HepG2 (cell line): ENCODE measurements around the gene PTGR1. TPM values are rescaled to one million over a fixed set of nuclear protein-coding genes. Genes with fewer than 3 reads are reported as not detected.
"Not testable (repeated sequence)": the region's sequence is repeated elsewhere in the genome, so short reads cannot be mapped to it uniquely, and the experiment has no call there.

Experiments used
- ATAC-seq: fragments of 200-7000 bp; cut with Tn5 transposase; 3 replicates; pipeline ENCODE4 v1.9.1; 2020; ENCODE audit warnings: mild to moderate bottlenecking, moderate library complexity
- BruUV-seq: library from RNA; stranded (reverse); fragments of 400-500 nt; replicated peaks from 2 replicates; lab custom pipeline; 2021; lab: Mats Ljungman, UMichigan
- CTCF ChIA-PET: fragments of 300-600 bp; formaldehyde crosslinking; extraction: SDS; loops from one replicate; lab custom pipeline; 2021; ENCODE audit warnings: low total read pairs, inconsistent platforms, low intra/inter-chr PET ratio; lab: Yijun Ruan, JAX
- POLR2A ChIA-PET: fragments of 350-600 bp; sonication (Branson Sonifier 250); formaldehyde crosslinking; loops from one replicate; lab custom pipeline; 2020; ENCODE audit warnings: antibody characterized with exemption, inconsistent platforms; lab: Yijun Ruan, JAX
- DNase-seq: peaks from one replicate; pipeline ENCODE4 v3.0.0-alpha.2; 2015; ENCODE audit warnings: low spot score
- FAIRE-seq: peaks from 3 replicates; lab custom pipeline; 2011; peaks lifted over from hg19 to GRCh38; lab: Jason Lieb, UNC
- H2AFZ ChIP-seq: one replicate; pipeline ENCODE4 v1.6.1; 2011; ENCODE audit warnings: low read length, inconsistent platforms
- H3K27ac ChIP-seq: fragments of 300-600 bp; 3 replicates; pipeline ENCODE4 v1.8.0; 2011; ENCODE audit warnings: mixed run types, mild to moderate bottlenecking, mixed read lengths, low read length, inconsistent platforms; ENCODE audit not compliant: insufficient read depth; ENCODE audit errors: extremely low read length
- H3K27me3 ChIP-seq, 2 experiments: fragments of 200-600 bp in 1 of 2; 2 replicates in 1 of 2; 3 replicates in 1 of 2; pipeline versions ENCODE4 v1.6.0 to v1.8.0; 2011; ENCODE audit warnings: low read length in 2 of 2, mild to moderate bottlenecking in 2 of 2, moderate library complexity in 2 of 2, inconsistent platforms in 1 of 2; ENCODE audit not compliant: insufficient read depth in 2 of 2, control insufficient read depth in 1 of 2
- H3K36me3 ChIP-seq, 2 experiments: fragments of 200-600 bp in 1 of 2; replicated peaks in 1 of 2; 2 replicates in 1 of 2; 3 replicates in 1 of 2; pipeline versions ENCODE4 v1.5.1 to v1.8.0; 2011; ENCODE audit warnings: low read length in 2 of 2, inconsistent platforms in 1 of 2; ENCODE audit not compliant: insufficient read depth in 2 of 2, control insufficient read depth in 1 of 2
- H3K4me1 ChIP-seq: 2 replicates; pipeline ENCODE4 v1.5.1; 2012; ENCODE audit warnings: low read length, inconsistent platforms; ENCODE audit not compliant: insufficient read depth
- H3K4me2 ChIP-seq: 2 replicates; pipeline ENCODE4 v1.6.0; 2011; ENCODE audit warnings: low read depth, low read length, inconsistent platforms
- H3K4me3 ChIP-seq, 3 experiments: fragments of 200-600 bp in 1 of 3; sonication (generic), shearing (Covaris generic) in 1 of 3; replicated peaks in 1 of 3; 2 replicates each; pipeline ENCODE4 v1.5.1; 2011 to 2016; ENCODE audit warnings: low read length in 3 of 3, inconsistent platforms in 2 of 3, low read depth in 2 of 3, mild to moderate bottlenecking in 2 of 3, control low read depth in 1 of 3, mixed read lengths in 1 of 3; ENCODE audit not compliant: insufficient read depth in 1 of 3
- H3K79me2 ChIP-seq: one replicate; pipeline ENCODE4 v1.6.1; 2011; ENCODE audit warnings: low read length, inconsistent platforms; ENCODE audit not compliant: insufficient read depth
- H3K9ac ChIP-seq: 2 replicates; pipeline ENCODE4 v1.6.0; 2011; ENCODE audit warnings: mild to moderate bottlenecking, low read depth, low read length, inconsistent platforms; ENCODE audit not compliant: insufficient read depth
- H3K9me3 ChIP-seq: 2 replicates; pipeline ENCODE4 v1.5.1; 2012; ENCODE audit warnings: mild to moderate bottlenecking, low read length
- H4K20me1 ChIP-seq: 2 replicates; pipeline ENCODE4 v1.6.0; 2011; ENCODE audit warnings: inconsistent platforms, mild to moderate bottlenecking, low read length, moderate library complexity; ENCODE audit not compliant: insufficient read depth
- ELF1 ChIP-seq: sonication (generic); formaldehyde crosslinking; IDR thresholded peaks from 2 replicates; pipeline ENCODE4 v1.4.0; 2020; ENCODE audit warnings: missing genetic modification reagents
- RNF219 ChIP-seq: sonication (generic); formaldehyde crosslinking; IDR thresholded peaks from 2 replicates; pipeline ENCODE4 v1.5.0; 2020; ENCODE audit warnings: mild to moderate bottlenecking, missing genetic modification reagents
- SAFB2 ChIP-seq: sonication (generic); formaldehyde crosslinking; IDR thresholded peaks from 2 replicates; pipeline ENCODE4 v1.5.1; 2020; ENCODE audit warnings: missing genetic modification reagents, low read depth, mild to moderate bottlenecking, borderline replicate concordance
- THRA ChIP-seq: sonication (generic); formaldehyde crosslinking; IDR thresholded peaks from 2 replicates; pipeline ENCODE4 v1.4.0; 2020; ENCODE audit warnings: missing genetic modification reagents, borderline replicate concordance
- ZBTB8A ChIP-seq: sonication (generic); formaldehyde crosslinking; IDR thresholded peaks from 2 replicates; pipeline ENCODE4 v1.4.0; 2020; ENCODE audit warnings: mild to moderate bottlenecking, low read depth, missing genetic modification reagents, borderline replicate concordance
- ZKSCAN8 ChIP-seq: IDR thresholded peaks from 2 replicates; pipeline ENCODE4 v1.6.1; 2016; ENCODE audit warnings: borderline replicate concordance, missing genetic modification reagents, missing compliant biosample characterization
- ZMAT3 ChIP-seq: sonication (generic); formaldehyde crosslinking; conservative IDR thresholded peaks from 2 replicates; pipeline ENCODE4 v1.7.0; 2021; ENCODE audit warnings: missing genetic modification reagents
- WGBS: methylation state at CpG from one replicate; pipeline ENCODE4 v1.1.6; 2017; ENCODE audit warnings: low lambda C conversion rate; 5-methylcytosine and 5-hydroxymethylcytosine counted together
- in situ Hi-C: cut with HindIII; loops from 2 replicates; pipeline ENCODE4 v1.10.0; 2017; ENCODE audit warnings: low pct_unique_long_range_greater_than_20kb; ENCODE audit not compliant: extremely low pct_ligation_motif_present
- intact Hi-C: fragments of 100-400 bp; cut with micrococcal nuclease; formaldehyde crosslinking; loops from one replicate; pipeline ENCODE4 v1.10.0; 2022; ENCODE audit not compliant: unreplicated experiment
- polyA plus RNA-seq, 8 experiments: library from polyadenylated mRNA; depleted of rRNA in 3 of 8; stranded (reverse) in 7 of 8; unstranded in 1 of 8; fragments of >200 nt; fragmentation: Illumina TruSeq in 4 of 8; extraction: Trizol in 4 of 8; gene quantifications; 2 replicates each; pipeline versions ENCODE4 v1.2.1 to v1.2.3, GENCODE V29; 2011 to 2016; ENCODE audit warnings: low read depth in 4 of 8, missing spikeins in 1 of 8, mixed read lengths in 1 of 8; ENCODE audit not compliant: insufficient read depth in 1 of 8
- total RNA-seq, 5 experiments: library from RNA; depleted of rRNA; stranded (reverse); fragments of >200 nt; fragmentation: Illumina TruSeq; extraction: Trizol; gene quantifications; 2 replicates each; pipeline ENCODE4 v1.2.3, GENCODE V29; 2016; ENCODE audit warnings: low read depth in 1 of 5

The PTGR1 gene
- total and polyA plus RNA-seq, 2 of the 13 experiments (the other 11 are each of a cell fraction or from before 2014, with no cell fraction given): 6.0 to 15.8 TPM

DNA sequence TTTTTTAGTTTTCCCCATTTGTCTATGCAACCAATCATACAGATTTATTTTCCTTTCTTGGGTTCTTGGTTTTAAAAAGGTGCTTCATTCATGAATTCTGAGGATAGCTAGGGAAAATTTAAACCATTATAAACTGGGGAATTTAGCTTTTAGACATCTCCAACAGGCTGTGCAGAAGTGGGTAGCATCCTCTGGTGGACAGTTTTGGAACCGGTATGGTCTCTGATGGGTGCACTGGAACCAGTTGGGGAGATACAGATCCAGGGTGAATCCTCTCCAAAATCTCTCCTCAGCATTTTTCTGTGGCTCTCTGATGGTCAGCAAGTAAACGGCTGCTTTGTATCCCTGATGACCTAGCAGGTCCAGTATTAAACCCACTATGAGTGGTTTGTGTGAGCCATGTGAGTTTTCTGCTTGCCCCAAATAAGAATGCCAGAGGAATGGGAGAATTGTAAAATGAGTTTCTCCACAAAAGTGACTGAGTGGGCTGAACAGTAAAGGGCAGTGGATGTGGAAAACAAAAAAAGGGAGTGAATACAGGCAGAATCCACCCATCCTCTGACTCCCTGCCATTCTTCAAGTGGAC is 22.5 kb upstream of the PTGR1 start (continued):
- no peak for TF ChIP-seq RNF219 (CRISPR knock-in tag)
- TF ChIP-seq SAFB2: no peak
- TF ChIP-seq ZBTB8A: no peak
- TF ChIP-seq ELF1: no peak
- TF ChIP-seq ZMAT3 (CRISPR knock-in tag): no peak
- TF ChIP-seq ZKSCAN8 (CRISPR knock-in tag): no peak
- no peak for TF ChIP-seq THRA (CRISPR knock-in tag)

DNA sequence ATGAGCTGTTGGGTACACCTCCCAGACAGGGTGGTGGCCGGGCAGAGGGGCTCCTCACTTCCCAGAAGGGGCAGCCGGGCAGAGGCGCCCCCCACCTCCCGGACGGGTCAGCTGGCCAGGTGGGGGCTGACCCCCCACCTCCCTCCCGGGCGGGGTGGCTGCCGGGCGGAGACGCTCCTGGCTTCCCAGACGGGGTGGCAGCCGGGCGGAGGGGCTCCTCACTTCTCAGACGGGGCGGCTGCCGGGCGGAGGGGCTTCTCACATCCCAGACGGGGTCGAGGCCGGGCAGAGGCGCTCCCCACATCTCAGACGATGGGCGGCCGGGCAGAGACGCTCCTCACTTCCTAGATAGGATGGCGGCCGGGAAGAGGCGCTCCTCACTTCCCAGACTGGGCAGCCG is 17.9 kb upstream of the PTGR1 start:
- H3K4me2 ChIP-seq, H3K27me3 ChIP-seq, POLR2A ChIA-PET, intact Hi-C loops, H3K36me3 ChIP-seq, in situ Hi-C loops, H3K4me3 ChIP-seq, H3K27ac ChIP-seq, CTCF ChIA-PET, H3K9ac ChIP-seq, H3K79me2 ChIP-seq, DNase-seq, H4K20me1 ChIP-seq, ATAC-seq, H2AFZ ChIP-seq, H3K9me3 ChIP-seq, BruUV-seq, FAIRE-seq: not testable (repeated sequence)
- 77% methylated on average over 9 of the region's 29 CpGs for WGBS
- peaks cover 26% of the 10 kb centered on the region for H3K4me1 ChIP-seq
